HFF-Myc (cell line): ENCODE measurements around the gene PLD4.

ENCODE experiments used
- DNase-seq: peaks from one replicate; pipeline ENCODE4 v3.0.0-alpha.2; 2011; ENCODE audit warnings: low read depth; ENCODE audit errors: extremely low read depth
- H3K4me3 ChIP-seq: replicated peaks from 2 replicates; pipeline ENCODE4 v1.5.1; 2011; ENCODE audit warnings: low read depth, mild to moderate bottlenecking, control low read depth, low read length
- TF ChIP-seq, protein P1 (sequence below): IDR thresholded peaks from 2 replicates; pipeline ENCODE4 v1.5.1; 2012; ENCODE audit warnings: mild to moderate bottlenecking, low read depth, low read length, control low read depth; ENCODE audit errors: missing control alignments

The PLD4 gene

GRCh38 chr14:104878582-104878981 is 46.1 kb upstream of the PLD4 start:
- TF ChIP-seq, protein P1, sequence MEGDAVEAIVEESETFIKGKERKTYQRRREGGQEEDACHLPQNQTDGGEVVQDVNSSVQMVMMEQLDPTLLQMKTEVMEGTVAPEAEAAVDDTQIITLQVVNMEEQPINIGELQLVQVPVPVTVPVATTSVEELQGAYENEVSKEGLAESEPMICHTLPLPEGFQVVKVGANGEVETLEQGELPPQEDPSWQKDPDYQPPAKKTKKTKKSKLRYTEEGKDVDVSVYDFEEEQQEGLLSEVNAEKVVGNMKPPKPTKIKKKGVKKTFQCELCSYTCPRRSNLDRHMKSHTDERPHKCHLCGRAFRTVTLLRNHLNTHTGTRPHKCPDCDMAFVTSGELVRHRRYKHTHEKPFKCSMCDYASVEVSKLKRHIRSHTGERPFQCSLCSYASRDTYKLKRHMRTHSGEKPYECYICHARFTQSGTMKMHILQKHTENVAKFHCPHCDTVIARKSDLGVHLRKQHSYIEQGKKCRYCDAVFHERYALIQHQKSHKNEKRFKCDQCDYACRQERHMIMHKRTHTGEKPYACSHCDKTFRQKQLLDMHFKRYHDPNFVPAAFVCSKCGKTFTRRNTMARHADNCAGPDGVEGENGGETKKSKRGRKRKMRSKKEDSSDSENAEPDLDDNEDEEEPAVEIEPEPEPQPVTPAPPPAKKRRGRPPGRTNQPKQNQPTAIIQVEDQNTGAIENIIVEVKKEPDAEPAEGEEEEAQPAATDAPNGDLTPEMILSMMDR = no peak
- no peak for DNase-seq
- no peak overlapping the region for H3K4me3 ChIP-seq

- no peak for DNase-seq
- TF ChIP-seq, protein P1 = no peak
- H3K4me3 ChIP-seq = no peak overlapping the region
These were observed 45.3 kb upstream of the PLD4 start for GRCh38 chr14:104879201-104879982.

GRCh38 chr14:104879983-104880565 is 44.6 kb upstream of the PLD4 start:
- DNase-seq = no peak
- TF ChIP-seq, protein P1 = no peak
- no peak overlapping the region for H3K4me3 ChIP-seq

DNA sequence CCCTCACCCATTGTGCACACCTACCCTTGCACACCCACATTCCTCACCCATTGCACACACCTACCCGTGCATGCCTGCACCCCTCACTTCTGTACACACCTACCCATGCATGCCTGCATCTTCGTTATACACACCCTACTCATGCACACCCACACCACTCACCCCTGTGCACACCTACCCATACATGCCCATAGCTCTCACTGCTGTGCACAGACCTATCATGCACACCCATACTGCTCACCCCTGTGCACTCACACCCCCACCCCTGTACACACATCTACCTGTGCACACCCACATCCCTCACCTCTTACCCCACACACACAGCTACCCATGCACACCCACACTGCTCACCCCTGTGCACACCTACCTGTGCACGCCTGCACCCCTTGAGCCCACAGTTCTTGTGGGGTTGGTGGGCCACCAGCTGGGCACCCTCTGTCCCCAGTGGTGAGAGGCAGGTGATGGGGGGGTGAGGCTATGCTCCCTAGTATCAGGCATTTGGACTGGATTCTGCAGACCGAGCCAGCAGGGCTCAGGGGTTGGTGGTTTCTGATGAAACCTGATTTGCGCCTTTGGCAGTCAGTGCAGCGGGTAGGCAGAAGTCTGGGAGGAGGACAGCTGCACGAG is 44.0 kb upstream of the PLD4 start:
- TF ChIP-seq, protein P1 = no peak
- no peak overlapping the region for H3K4me3 ChIP-seq
- no peak for DNase-seq

GRCh38 chr14:104881369-104881979 is 43.2 kb upstream of the PLD4 start:
- TF ChIP-seq, protein P1 = no peak

GRCh38 chr14:104882325-104882973 is 42.2 kb upstream of the PLD4 start:
- no peak for DNase-seq
- no peak overlapping the region for H3K4me3 ChIP-seq
- TF ChIP-seq, protein P1 = no peak

More at GRCh38 chr14:104881369-104881979, 43.2 kb upstream of the PLD4 start:
- no peak overlapping the region for H3K4me3 ChIP-seq
- no peak for DNase-seq
